Activated CD4-positive, alpha-beta T cell treated with anti-CD3 and anti-CD28 coated beads, Interleukin-2, amount 50 U/mL, for 4 hours (primary cell): ENCODE measurements around the gene OR4C16.

Experiments
- DNase-seq, 2 experiments: peaks; one replicate each; pipeline ENCODE4 v3.0.0-alpha.2; 2020

OR4C16 gene

DNA sequence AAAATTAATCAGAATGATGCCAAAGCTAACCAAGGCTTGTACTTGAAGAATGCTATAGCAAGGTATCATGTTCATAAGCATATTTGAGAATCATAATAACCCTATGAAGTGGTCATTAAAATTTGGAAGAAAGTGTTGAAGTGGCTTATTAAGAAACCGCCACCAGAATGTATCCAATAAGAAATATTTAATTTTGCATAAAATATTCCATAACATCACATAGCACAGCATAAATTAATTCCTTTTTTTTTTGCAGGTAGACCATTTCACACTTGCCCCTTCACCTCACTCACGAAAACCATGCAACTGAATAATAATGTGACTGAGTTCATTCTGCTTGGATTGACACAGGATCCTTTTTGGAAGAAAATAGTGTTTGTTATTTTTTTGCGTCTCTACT lies at the start of gene OR4C16:
Gene OR4C16, plus strand, starts transcription at position 301 of the 400 bp plus-strand sequence. Its CDS starts 0 bp downstream, at position 301.
- DNase-seq = no peak

DNA sequence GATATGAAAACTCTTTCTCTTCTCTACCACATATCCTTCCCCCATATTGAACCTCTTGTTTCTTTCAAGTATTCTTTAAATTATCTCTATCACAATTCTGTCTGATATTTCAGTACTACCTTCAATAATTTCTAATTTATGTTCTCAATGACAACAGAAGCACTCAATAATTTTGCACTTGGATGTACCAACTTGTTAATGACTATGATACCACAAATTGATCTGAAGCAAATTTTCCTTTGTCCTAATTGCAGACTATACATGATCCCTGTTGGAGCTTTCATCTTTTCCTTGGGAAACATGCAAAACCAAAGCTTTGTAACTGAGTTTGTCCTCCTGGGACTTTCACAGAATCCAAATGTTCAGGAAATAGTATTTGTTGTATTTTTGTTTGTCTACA lies 17.8 kb upstream of the OR4C16 start, which contains the start of gene OR4C15:
Gene OR4C15, plus strand, starts transcription at position 301 of the 400 bp plus-strand sequence. Its CDS starts 0 bp downstream, at position 301.
- no peak for DNase-seq

- DNase-seq = no peak
Observed at GRCh38 chr11:55572548-55572947, 620 bp downstream of the OR4C16 start.

DNA sequence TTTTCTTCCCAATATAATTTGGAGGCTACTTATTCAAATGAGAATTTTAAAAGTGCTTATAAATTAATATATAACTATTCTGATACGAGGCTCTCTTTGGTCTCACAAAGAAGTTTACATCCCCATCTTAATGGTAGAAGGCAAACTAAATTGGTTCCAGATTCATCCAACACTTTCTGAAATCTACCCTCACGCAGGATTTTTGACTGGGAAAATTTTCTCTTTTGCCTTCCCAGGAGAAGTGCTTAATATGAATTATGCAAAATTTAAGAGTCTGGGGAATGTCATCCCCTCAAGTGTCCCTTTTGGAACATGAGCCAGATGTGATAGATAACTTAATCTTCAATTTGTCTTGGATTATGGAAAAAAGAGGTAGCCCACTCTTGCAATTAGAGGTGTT lies 35.6 kb downstream of the OR4C16 start, which contains the start of gene OR4C11:
Gene OR4C11, minus strand, starts transcription at position 101 of the 400 bp plus-strand sequence. CDS start 3,272 bp downstream, outside the sequence.
- no peak for DNase-seq
